GM12864 (cell line): Measurements from ENCODE around the gene CISD1.
A peak's percentile ranks its signal among the peaks of the same experiment; 100 is the strongest.

Experiments
- DNase-seq: peaks from one replicate; pipeline ENCODE4 v3.0.0-alpha.2; 2011; ENCODE audit warnings: low read depth
- H3K4me3 ChIP-seq: 2 replicates; pipeline ENCODE4 v1.5.1; 2011; ENCODE audit warnings: mild to moderate bottlenecking, low read depth, low read length, control low read depth
- CTCF ChIP-seq: IDR thresholded peaks from 2 replicates; pipeline ENCODE4 v1.5.1; 2011; ENCODE audit warnings: low read depth, mild to moderate bottlenecking, moderate library complexity, low read length, control low read depth, inconsistent platforms; ENCODE audit errors: missing control alignments

The CISD1 gene

GRCh38 chr10:58266826-58267712, 1.9 kb upstream of the CISD1 start:
- no peak for TF ChIP-seq CTCF
- peak overlapping the region; percentile 100 for H3K4me3 ChIP-seq
- peak; percentile 18 for DNase-seq

- peak within 1 kb of the TSS; percentile 100 for H3K4me3 ChIP-seq
- no peak for TF ChIP-seq CTCF
- peak; percentile 70 for DNase-seq
Observed at GRCh38 chr10:58267713-58268453, 1.1 kb upstream of the CISD1 start, which contains the start of gene IPMK. IPMK (minus strand) TSS chr10:58267894; CDS start chr10:58267611, 283 bp downstream.

GRCh38 chr10:58268454-58268945, 462 bp upstream of the CISD1 start:
- H3K4me3 ChIP-seq: peak overlapping the region; percentile 100
- no peak for TF ChIP-seq CTCF
- DNase-seq: no peak

GRCh38 chr10:58269782-58270290, 874 bp downstream of the CISD1 start:
- no peak for TF ChIP-seq CTCF
- DNase-seq: no peak
- peak overlapping the region; percentile 100 for H3K4me3 ChIP-seq

GRCh38 chr10:58275261-58275660, 6.3 kb downstream of the CISD1 start:
- no peak overlapping the region for H3K4me3 ChIP-seq
- DNase-seq: no peak
- no peak for TF ChIP-seq CTCF

- no peak for DNase-seq
- no peak overlapping the region for H3K4me3 ChIP-seq
- no peak for TF ChIP-seq CTCF
Observed at GRCh38 chr10:58275908-58276307, 6.9 kb downstream of the CISD1 start.
